ENCODE data around the gene PLXNA4.

The PLXNA4 gene

DNA sequence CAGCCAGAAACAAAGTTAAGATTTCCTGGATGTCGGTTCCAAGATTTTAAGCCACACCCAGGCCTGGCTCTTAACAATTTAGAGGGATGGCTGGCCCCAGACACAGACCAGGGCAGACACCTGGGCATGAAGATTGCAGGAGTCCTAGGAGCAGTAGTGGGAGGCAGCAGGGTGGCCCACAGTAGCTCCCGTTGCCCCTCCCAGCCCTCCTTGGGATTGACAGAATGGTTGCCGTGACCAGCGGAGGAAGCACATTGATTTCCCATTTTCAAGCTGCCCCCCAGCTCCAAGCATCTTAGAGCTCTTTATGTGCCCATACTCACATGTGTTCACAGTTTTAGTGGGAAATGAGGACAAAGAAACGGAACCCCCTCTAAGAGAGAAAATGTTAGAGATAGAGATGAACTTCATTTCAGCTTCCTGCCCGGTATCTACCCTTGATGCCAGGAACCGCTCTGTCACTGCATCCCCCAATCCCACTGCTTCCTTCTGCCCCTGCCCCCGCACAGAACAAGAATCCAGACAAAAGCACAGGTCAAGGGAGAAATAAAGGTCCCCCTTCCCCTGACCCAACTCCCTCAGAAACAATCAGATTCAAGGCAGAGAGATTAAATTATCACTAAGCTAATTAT, 101.1 kb downstream of the PLXNA4 start:
- DNase-seq (ENCODE audit: low read depth, low spot score), result no peak

DNA sequence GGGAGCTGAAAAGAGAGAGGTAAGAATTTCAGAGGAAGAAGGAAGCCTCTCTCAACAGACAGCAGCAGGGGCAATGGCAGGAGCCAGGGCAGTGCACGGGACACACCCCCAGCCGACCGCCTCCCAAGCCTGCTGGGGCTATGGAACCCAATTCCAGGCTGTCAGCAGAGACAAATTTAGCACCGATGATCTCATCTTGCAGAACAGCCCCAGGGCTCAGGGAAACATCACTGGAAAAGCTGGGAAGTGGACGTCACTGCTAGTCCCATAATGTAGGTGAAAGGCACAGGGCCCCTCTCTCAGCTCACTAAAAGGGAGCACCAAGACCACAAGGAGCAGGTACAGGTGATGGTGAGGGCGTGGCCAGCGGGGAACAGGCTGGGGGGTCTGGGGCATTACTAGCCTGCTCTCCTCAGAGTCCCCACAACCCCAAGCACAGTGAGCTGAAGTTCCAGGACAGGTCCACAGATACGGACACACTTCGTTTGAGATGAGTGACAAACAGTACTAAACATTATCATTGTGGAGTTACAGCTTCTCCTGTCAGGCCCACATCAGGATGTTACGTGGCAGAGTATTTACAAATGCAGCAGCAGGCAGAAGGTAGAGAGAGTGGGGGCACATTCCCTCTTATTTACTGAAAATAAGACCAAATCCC, 103.7 kb downstream of the PLXNA4 start:
- DNase-seq (ENCODE audit: low read depth, low spot score), result peak; percentile 83

DNA sequence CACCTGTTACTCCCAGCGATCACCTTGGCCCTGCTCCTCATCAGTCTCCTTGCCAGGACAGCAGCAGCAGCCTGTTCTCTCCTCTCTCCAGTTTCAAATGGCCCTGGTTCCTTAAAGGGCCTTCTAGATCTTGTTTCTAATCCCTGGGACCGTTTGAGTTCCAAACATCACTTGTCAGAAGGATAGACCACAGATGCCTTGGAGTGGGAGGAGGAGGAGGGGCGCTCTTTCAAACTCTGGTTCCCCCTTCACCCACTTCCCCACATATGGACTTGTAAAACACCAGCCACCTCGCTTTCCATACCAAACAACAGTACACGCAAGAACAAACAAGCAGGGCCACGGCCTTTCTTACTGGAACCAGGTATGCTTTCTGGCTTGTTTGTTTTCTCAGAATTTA, 104.8 kb downstream of the PLXNA4 start:
- DNase-seq (ENCODE audit: low read depth, low spot score), result no peak

DNA sequence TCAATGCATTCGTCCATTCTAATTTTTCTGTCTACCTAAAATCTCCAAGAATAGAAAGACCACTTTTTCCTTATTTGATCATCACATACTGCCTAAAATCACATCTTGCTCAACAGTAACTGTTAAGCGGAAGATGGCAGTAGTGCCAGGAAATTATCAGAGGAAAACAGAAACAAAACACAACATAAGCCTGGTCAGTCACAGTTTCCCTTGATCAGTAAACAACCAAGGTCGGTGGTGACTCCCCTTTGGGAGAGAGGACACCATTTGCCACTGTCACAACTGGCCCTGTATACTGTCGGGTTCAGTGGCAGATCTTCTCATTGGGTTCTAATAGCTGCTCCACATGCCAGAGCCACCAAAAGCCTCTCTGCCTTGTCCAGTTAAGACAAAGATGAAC, 106.6 kb downstream of the PLXNA4 start:
- DNase-seq (ENCODE audit: low read depth, low spot score), result no peak

DNA sequence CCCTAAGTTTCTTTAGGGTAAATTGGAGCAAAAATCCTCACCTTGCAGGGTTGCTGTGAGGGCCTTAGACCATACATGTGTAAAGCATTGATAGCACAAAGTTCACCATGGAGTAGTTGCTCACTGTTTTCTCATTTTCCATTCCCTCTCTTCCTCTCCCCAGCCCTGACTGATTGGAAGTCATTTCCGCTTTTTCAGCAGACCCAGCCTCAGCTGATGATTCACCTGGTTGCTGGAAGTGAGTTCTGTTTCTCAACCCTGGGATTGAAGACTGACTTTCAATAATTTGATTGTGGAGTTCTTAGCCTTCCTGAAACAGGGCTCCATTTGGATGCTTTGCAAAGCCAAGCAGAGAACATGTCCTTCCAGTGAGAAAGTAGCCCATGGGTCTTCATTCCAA, 107.0 kb downstream of the PLXNA4 start:
- no peak for DNase-seq (ENCODE audit: low read depth, low spot score)

DNA sequence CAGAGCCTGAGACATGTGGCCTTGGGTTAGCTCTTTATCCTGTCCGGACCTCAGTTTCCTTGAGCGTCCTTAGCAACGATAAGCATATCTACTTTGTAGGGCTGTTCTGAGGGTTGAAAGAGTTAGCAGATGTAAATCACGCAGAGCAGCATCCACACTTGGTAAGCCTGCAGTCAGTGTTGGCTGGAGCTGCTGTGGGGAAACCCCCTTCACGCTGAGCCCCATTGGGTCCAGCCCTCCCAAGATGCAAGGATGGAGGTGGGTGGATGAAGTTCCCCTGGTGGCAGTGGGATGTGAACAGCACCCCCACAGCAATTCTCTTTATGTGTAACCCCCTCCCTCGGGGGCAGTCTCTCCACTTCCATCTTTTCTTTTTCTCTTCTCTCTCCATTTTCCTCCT, 109.9 kb downstream of the PLXNA4 start:
- no peak for DNase-seq (ENCODE audit: low read depth, low spot score)

DNA sequence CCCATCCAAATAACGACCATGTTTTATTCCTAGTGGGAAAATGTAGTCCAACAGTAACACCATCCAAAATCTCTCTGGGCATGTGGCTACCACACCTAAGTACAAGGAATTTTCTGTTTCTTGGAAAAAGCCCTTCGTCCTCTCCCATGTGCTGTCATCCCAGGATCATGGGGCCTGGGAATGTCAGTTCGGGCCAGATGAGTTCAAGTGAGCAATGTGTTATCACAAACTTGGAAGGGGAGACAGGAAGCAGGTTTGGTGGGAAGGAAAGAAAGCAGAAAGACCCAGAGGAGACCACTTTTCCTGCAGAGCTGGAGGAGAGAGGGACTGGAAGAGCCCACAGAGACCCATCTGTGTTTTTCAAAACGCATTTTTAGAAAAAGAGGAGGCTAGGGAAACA, 110.8 kb downstream of the PLXNA4 start:
- DNase-seq (ENCODE audit: low read depth, low spot score), result no peak

DNA sequence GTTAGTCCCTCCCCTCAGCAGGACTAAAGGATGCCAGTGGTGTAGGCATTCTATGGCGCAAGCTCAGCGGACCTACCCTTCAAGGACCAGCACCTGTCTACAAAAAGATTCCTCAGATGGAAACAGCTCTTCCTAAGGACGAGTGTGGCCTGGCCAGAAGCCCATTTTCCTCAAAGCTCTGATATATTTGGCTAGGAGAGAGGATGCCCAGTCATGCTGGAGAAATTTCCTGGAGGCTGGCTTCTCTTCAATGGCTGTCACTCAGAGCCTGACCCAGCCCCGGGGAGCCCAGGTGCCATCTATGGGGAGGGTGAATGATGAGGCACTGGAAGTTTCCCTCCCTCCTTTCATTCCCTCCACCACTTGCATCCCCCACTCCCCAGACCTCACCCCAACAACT, 111.5 kb downstream of the PLXNA4 start:
- no peak for DNase-seq (ENCODE audit: low read depth, low spot score)

DNA sequence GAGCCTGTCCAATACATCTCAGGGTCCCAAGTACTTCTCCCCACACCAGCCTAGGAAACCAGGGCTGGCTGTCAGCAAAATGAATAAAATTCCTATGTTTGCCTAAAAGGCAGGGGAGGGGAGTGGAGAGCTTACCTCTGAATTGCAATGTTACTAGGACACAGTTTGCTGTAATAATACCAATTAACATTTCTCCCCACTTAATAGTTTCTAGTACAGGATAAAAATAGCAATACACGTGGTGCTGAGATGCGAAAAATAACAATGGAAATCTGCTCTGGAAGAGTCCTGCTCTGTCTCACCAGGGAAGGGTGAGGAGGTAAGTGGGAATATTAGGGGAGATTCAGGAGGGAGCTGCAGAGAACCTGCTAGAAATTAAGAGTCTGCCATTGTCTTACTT, 112.3 kb downstream of the PLXNA4 start:
- no peak for DNase-seq (ENCODE audit: low read depth, low spot score)

DNA sequence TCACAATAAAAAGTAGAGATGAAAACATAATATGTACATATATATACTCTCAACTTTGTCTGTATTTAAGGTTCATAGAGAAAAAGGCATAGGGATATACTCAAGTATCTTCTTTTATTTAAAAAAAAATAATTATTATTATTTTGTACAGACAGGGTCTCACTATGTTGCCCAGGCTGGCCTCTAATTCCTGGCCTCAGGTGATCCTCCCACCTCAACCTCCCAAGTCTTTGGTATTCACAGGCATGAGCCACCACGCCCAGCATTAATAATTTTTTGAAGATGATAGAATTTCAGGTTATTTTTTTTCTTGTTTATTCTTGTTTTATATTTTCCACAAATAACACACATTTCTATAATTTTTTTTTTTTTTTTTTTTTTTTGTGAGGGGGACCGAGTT, 113.8 kb downstream of the PLXNA4 start:
- DNase-seq (ENCODE audit: low read depth, low spot score), result no peak

DNA sequence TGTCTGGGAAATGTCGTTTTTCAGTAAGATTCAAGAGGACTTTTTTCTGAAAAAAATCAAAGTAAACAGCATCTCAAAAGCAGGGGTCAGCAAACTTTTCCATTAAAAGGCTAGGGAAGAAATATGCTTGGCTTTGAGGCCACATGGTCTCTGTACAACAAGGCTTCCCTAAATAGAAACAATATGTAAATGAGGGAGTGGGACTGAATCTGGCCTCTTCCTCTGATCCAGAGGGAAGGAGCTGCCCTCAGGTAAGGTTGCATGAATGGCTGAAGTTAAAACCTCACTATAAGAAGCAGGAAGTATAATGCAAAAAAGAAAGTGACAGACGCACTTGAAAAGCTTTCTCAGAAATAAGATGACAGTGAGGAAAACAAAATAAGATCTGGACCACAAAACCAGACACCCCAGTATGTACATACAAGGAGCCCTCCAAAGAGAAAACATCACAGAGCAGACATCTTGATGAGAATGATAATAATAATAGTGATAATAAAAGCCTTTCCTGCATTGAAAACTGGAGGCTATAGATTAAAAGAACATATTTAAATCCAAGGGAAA, 115.2 kb downstream of the PLXNA4 start:
- peak; percentile 11 for DNase-seq (ENCODE audit: low read depth, low spot score)

DNA sequence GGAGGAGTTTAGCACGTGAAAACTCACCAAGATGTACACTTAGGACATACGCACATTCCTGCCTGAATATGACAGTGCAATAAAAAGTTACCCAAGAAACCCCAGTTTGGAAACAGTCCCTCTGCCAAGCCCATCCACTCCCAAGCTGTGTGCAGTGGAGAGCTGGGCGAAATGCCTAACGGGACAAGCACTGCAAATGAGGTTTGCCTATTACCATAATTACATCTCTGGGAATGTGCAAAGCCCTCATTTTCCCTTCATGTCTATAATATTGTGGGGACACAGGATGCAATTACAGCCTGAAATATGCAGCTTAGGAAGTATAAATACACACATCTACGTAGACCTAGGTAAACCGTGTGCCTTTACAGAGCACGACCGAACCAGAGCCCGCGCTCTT, 117.5 kb downstream of the PLXNA4 start:
- DNase-seq (ENCODE audit: low read depth, low spot score), result no peak

DNA sequence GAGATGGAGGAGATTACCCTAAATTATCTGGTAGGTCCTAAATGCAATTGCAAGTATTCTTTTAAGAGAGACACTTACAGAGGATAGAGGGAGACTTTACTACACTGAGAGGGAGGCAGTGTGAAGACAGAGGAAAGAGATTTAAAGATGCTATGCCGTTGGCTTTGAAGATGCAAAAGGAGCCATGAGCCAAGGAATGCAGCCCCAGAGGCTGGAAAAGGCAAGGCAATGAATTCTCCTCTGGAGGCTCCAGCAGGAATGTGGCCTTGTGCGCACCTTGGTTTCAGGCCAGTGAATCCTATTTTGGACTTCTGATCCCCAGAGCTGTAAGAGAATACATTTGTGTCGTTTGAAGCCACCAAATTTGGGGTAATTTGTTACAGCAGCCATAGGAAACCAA, 118.6 kb downstream of the PLXNA4 start:
- peak; percentile 5 for DNase-seq (ENCODE audit: low read depth, low spot score)

DNA sequence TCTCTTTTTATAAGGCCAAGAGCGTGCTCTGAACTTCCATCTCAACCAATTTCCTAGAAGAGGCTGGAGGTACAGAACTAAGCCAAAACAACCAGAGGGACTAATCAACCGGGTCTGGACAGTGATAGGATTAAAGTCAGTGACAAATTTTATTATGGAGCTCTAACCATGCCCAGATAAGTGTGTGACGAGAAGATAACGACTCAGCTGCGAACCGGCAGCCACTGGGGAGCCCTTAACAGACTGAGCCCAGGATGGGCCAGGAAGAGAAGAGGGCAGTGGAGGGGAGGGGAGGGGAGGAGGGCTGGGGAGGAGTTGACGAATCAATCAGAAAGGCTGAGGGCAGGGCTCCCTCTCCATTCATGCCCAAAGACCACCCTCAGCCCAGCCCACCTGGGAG, 119.9 kb downstream of the PLXNA4 start:
- no peak for DNase-seq (ENCODE audit: low read depth, low spot score)

DNA sequence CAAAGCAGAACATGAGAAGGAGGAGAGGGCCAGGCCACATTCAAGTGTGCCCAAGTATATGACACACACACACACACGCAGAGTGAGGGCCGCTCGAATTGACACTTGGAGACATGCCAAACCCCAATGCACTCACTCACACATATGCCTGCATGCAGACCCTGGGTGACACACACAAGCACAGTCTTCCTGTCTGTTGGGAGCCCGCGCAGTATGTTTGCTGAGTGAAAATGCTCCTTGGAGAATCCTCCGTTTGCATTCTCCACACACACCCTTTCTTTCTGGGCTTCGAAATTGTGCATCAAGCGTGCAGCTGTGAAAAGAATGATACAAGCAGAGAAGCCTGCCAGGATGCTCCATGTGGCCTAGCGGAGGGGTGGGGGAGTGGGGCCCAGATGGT, 120.9 kb downstream of the PLXNA4 start:
- DNase-seq (ENCODE audit: low read depth, low spot score), result no peak

DNA sequence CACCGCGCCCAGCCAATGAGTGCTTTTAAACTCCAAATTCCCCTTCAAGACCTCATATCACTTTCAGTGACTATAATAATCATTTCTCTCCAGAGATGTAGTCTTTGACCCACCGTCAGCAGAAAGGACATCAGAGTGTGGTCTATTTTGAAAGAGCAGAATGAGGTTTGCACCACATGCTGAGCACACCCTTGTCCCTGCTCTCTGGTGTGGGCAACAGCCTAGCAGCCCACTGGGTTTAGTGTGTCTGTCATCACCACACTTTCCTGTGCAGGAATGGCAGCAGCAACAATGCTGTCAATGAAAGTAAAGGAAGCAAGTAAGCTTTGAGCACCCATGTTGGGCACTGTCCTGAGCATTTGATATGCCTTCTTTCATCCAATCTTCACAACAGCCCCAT, 122.4 kb downstream of the PLXNA4 start:
- DNase-seq (ENCODE audit: low read depth, low spot score), result no peak

DNA sequence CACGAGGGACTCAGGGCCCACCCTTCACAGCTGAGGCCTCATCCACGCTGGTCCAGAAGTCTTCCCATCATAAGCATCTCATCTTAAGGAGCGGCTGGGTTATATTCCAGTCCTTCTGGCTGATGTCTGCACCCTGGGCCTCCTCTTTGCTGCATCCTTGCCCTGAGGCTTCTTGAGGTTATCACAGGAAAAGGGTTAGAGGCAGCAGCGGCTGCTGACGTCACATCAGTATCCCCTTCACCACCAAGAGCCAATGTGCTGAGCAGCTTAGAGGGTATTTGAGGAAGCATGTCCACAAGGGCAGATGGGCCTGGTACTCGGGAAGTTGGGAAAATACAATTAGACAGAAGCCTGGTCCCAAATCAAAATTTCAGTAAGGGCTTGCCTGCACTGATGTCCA, 125.1 kb downstream of the PLXNA4 start:
- DNase-seq (ENCODE audit: low read depth, low spot score), result no peak

DNA sequence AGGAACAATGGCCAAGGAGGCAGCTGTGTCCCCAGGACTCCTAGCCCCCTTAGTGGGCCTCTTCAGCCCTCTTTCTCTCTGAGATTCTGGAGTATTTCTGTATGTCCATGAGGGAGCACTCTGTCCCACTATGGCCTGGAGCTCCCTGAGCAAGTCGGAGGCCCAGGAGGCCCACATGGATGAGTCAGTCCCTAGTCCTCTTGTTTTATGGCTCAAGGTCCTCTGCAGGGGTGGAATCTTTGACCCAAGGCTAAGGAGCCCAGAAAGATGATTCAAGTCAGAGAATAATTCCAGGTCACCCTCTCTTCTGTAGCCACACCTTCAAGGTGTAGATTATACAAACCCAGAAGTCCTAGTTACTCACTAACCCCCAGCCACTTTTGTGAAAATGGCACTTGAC, 125.6 kb downstream of the PLXNA4 start:
- DNase-seq (ENCODE audit: low read depth, low spot score), result no peak

DNA sequence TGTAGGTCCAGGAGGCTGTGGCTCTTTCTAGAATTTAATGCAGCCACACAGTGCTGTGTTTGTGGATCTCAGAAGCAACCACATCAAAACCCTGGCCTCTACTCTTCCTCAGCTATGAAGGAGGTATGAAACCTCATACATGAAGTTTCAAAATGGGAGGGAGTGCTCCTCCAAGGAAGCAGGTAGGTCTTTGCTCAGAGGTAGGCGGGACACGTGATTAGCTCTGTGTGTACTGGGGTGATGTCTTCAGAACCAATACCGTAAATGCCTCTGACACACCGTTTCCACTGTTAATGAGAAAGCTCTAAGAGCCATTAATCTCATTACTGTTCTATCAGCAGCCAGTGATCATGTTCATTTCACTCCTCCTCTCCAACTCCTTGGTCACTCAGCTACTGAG, 126.1 kb downstream of the PLXNA4 start:
- DNase-seq (ENCODE audit: low read depth, low spot score), result no peak

DNA sequence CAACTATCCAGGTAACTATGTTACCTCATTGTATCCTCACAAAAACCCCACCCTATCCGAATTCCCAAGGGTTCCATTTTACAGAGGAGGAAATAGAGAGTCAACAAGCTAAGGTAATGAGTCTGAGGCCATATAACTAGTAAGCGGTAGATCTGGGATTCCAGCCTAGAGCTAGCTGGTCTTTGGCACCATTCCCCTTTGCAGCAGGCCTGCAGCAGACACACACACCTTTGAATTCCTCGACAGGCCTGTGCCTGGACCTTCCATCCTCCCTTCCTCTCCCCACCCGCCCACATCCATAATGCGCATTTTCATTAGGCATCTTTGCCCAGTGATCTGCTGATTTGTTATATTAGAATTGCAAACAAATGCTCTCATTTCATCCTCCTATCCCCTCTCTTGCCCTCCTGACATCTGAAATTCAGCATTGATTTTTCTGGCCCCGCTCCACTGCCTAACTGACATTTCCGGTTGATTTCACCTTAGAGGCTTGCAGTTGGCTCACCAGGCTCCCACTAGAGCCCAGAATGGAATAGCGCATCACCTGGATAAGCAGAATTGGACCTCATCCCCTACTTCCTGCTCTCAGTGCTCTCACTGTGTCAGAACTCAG, 129.5 kb downstream of the PLXNA4 start:
- DNase-seq (ENCODE audit: low read depth, low spot score), result no peak

DNA sequence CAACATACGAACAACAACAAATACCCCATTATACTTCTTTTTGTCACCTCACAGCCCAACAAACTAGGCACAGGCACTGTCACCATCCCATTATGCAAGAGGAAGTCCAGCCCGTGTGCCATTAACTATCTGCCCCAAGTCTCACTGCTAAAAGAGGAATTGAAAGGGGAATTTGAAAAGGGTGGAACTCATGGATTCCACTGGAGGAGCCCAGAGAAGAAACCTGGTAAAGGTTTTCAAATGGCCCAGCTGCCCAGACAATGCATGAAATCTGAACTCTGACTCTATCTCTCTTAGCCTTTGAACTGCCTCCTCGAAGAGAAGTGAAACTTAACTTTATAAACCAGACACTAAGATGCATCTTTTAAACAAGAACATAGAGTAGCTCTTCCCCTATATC, 130.0 kb downstream of the PLXNA4 start:
- DNase-seq (ENCODE audit: low read depth, low spot score), result no peak

DNA sequence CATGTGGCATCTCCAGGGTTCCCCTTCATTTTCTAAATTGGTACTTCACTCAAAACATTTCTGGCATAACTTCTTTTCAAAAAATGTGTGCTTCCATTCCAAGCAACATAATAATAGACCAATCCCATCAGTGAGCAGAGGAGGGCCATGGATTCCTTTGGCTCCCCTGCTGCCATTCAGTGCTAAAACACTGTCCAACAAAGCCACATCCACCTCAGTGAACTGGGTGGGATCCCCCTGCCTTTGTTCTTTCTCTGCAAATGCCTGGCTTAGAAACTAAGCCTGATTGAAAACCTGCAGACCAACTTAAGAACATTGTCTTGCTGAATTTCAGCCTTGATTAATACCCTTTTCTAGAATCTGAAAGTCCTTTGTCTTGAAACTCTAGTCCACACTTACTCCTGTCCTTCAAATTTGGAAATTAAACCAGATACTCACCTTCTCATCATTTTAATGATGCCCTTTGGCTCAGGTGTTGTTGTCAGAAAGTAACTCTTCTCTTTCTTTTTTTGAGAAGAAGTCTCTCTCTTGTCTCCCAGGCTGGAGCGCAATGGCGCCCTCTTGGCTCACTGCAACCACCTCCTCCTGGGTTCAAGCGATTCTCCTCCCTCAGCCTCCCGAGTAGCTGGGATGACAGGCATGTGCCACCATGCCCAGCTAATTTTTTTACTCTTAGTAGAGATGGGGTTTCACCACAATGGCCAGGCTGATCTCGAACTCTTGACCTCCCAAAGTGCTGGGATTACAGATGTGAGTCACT, 132.3 kb downstream of the PLXNA4 start:
- no peak for DNase-seq (ENCODE audit: low read depth, low spot score)
